GM12891 (cell line): Measurements from ENCODE around the gene NOTCH2.
"Not testable (repeated sequence)": the region's sequence is repeated elsewhere in the genome, so short reads cannot be mapped to it uniquely, and the experiment has no call there.

ENCODE experiments used
- POLR2A ChIP-seq: IDR thresholded peaks from 2 replicates; pipeline ENCODE4 v1.6.1; 2011; ENCODE audit warnings: low read depth, low read length, control low read depth
- POLR2AphosphoS5 ChIP-seq: IDR thresholded peaks from 2 replicates; pipeline ENCODE4 v1.6.1; 2011; ENCODE audit warnings: low read depth, low read length, control low read depth
- POU2F2 ChIP-seq: IDR thresholded peaks from 2 replicates; pipeline ENCODE4 v1.6.1; 2011; ENCODE audit warnings: low read depth, mild to moderate bottlenecking, control low read depth, low read length, moderate library complexity
- SPI1 ChIP-seq: IDR thresholded peaks from 2 replicates; pipeline ENCODE4 v1.6.1; 2011; ENCODE audit warnings: low read depth, low read length, control low read depth
- TAF1 ChIP-seq: IDR thresholded peaks from 2 replicates; pipeline ENCODE4 v1.6.1; 2011; ENCODE audit warnings: low read depth, low read length, control low read depth

GRCh38 chr1:119995975-119996374 is 73.5 kb downstream of the NOTCH2 start:
- not testable (repeated sequence) for TF ChIP-seq TAF1, POLR2A, POLR2AphosphoS5, SPI1, POU2F2
